Measurements from ENCODE around the gene XPO6.
A peak's percentile ranks its signal among the peaks of the same experiment; 100 is the strongest.

- peak; percentile 44; the same call in 1 of the 2 replicates for TF ChIP-seq CTCF (conservative IDR thresholded peaks at IDR 0.05; ENCODE audit: low read length)
- TF ChIP-seq EZH2phosphoT487 (IDR thresholded peaks at IDR 0.05; ENCODE audit: borderline replicate concordance, low read depth, low read length) = no peak
Measured at GRCh38 chr16:28202147-28202746, 9.5 kb downstream of the XPO6 start.
